Heart right ventricle (tissue), 16 donors: Measurements from ENCODE around the gene APMAP. TPM values are rescaled to one million over a fixed set of nuclear protein-coding genes. Genes with fewer than 3 reads are reported as not detected.
A peak's percentile ranks its signal among the peaks of the same experiment; 100 is the strongest.

Source experiments
- ATAC-seq, 8 donors: fragments of 200-7000 bp; cut with Tn5 transposase; one replicate each; pipeline ENCODE4 v1.9.1; 2020; ENCODE audit warnings: mild to moderate bottlenecking in 8 of 8, moderate library complexity in 8 of 8, moderate number of reproducible peaks in 1 of 8
- DNase-seq, 2 donors: peaks; one replicate each; pipeline ENCODE4 v3.0.0-alpha.2; 2020
- H3K27ac ChIP-seq, 10 donors: fragments of 200-600 bp; sonication (generic) in 2 of 10; one replicate each; pipeline versions ENCODE4 v1.5.0 to v1.8.0; 2020 to 2022; ENCODE audit warnings: mild to moderate bottlenecking in 3 of 10
- H3K27me3 ChIP-seq, 7 donors: fragments of 200-600 bp; one replicate each; pipeline ENCODE4 v1.8.0; 2021 to 2022; ENCODE audit warnings: mild to moderate bottlenecking in 2 of 7
- H3K36me3 ChIP-seq, 9 donors: fragments of 200-600 bp; sonication (generic) in 1 of 9; one replicate each; pipeline versions ENCODE4 v1.5.0 to v1.8.0; 2020 to 2022; ENCODE audit warnings: mild to moderate bottlenecking in 2 of 9
- H3K4me1 ChIP-seq, 9 donors: fragments of 200-600 bp; sonication (generic) in 1 of 9; one replicate each; pipeline versions ENCODE4 v1.5.0 to v1.8.0; 2020 to 2022; ENCODE audit warnings: mild to moderate bottlenecking in 4 of 9
- H3K4me3 ChIP-seq, 10 donors: fragments of 200-600 bp; sonication (generic) in 2 of 10; one replicate each; pipeline versions ENCODE4 v1.5.0 to v1.8.0; 2020 to 2022; ENCODE audit warnings: mild to moderate bottlenecking in 7 of 10, moderate library complexity in 2 of 10
- H3K9me3 ChIP-seq, 11 donors: fragments of 200-600 bp in 10 of 11; sonication (generic) in 2 of 11; one replicate each; pipeline versions ENCODE4 v1.5.0 to v1.8.0; 2013 to 2022; ENCODE audit warnings: mild to moderate bottlenecking in 2 of 11, control low read depth in 1 of 11, moderate library complexity in 1 of 11
- WGBS, 2 donors: extraction: QIAGEN DNeasy Blood & Tissue Kit; methylation state at CpG; one replicate each; pipeline ENCODE4 v1.1.7; 2013; ENCODE audit warnings: inconsistent platforms in 1 of 2; 5-methylcytosine and 5-hydroxymethylcytosine counted together
- intact Hi-C, 10 donors: fragments of 100-400 bp; cut with DNase I; formaldehyde crosslinking; loops; one replicate each; pipeline versions ENCODE4 v1.11.1 to v1.14.2; 2022
- polyA plus RNA-seq, 2 donors: library from polyadenylated mRNA; stranded (reverse); fragments of 200-250 nt; gene quantifications; one replicate each; pipeline ENCODE4 v1.2.3, GENCODE V29; 2013
- total RNA-seq, 10 donors: library from RNA; stranded (reverse); fragmentation: NEBNext Ultra II Directional in 3 of 10; extraction: Animal tissue kit (Norgen Biotek cat#: 25700) in 3 of 10; gene quantifications; one replicate each; pipeline versions ENCODE4 v1.2.1 to v1.2.4, GENCODE V29; 2021 to 2023
- TF ChIP-seq, protein P1 (sequence below), 9 donors: fragments of 200-600 bp; sonication (generic) in 2 of 9; IDR thresholded peaks; one replicate each; pipeline versions ENCODE4 v1.5.0 to v1.8.0; 2021 to 2022; ENCODE audit warnings: antibody characterized with exemption in 9 of 9, mild to moderate bottlenecking in 5 of 9, moderate library complexity in 1 of 9
- donor health status: Arrhythmogenic right ventricular cardiomyopathy.
- donor health status: ischemic (EF 13 %, LVEDD 7.1; RV severe dilation, severe dysfunction).
- donor health status: healthy with polysubstance abuse.
- donor health status: DM: no; HTN: yes; CAD: no.
- donor health status: DM: no; HTN: no; CAD: no.
- donor health status: ischemic (EF 25% LVEDD 6.9; RV normal size, moderate dysfunction).
- donor health status: ischemic (EF 25% LVEDD 5.7; RV mildly dilated, moderate dysfunction).
- donor health status: healthy.
- donor health status: DM: yes; HTN: yes; CAD: no.
- donor health status: Ischemic cardiomyopathy.
- donor health status: ischemic (EF 35%, LVEDD 5.7; RV mildly dilated, moderate dysfunction).
- donor health status: nonischemic (EF 11% LVEDD 7.7; RV severe dilation, severe dysfunction).
- donor health status: DM: yes; HTN: yes; CAD: no.
- donor health status: PGD.
- donor health status: ischemic (EF 29% LVEDD 5.4; RV normal size, mild dysfunction).
- donor health status: nonischemic (EF 23%, LVEDD 6.1; RV moderate dilation, normal function).

APMAP gene
- total and polyA plus RNA-seq, 12 donors: 15.3 to 48.5 (median 33.1) TPM

DNA sequence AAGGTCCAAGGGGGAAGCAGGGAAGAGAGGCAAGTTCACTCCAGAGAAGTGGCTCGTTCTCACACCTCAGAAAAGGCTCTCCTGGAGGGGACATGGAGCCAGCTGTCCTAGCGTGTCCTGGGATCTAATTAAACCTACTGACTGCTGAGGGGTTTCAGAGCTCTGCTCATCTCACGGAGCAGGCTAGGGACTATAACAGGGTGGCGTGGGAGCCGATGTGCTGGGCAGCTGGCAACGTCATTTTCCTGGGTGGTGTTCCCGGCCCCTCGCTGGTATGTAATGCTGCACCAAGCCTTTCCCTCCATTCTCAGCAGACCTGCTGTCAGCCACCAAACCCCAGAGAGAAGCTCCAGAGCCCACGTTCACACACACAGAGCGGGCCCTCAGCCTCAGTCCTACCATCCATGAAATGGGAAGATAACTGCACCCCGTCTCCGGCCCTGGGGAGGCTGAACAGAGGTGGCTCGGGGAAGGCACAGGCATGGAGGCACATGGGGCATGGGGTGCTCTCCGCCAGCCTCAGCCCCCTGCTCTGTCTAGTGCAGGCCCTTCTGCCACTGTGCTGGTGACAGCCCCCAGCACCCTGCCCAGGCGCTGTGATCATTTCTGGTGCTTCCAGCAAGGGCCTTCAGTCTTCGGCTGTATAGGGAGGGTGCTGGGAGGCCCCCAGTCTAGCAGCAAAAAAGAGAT is 41.6 kb downstream of the APMAP start:
- Histone ChIP-seq H3K27me3 (peaks cover 0 to 17% (median 10%) of the 10 kb centered on the region in 7 donors), H3K27ac (peak overlapping the region in 1 of 10 donors; percentile 92), H3K4me3 (peak overlapping the region in 1 of 10 donors; percentile 59), H3K9me3 (peaks cover 0 to 19% (median 11%) of the 10 kb centered on the region in 11 donors), H3K36me3 (peaks cover 0 to 11% (median 0%) of the 10 kb centered on the region in 9 donors), H3K4me1 (peaks cover 0 to 46% (median 0%) of the 10 kb centered on the region in 9 donors)
- ATAC-seq (peak in 2 of 8 donors; percentile 7 to 37), DNase-seq (no peak)
- TF ChIP-seq, protein P1, sequence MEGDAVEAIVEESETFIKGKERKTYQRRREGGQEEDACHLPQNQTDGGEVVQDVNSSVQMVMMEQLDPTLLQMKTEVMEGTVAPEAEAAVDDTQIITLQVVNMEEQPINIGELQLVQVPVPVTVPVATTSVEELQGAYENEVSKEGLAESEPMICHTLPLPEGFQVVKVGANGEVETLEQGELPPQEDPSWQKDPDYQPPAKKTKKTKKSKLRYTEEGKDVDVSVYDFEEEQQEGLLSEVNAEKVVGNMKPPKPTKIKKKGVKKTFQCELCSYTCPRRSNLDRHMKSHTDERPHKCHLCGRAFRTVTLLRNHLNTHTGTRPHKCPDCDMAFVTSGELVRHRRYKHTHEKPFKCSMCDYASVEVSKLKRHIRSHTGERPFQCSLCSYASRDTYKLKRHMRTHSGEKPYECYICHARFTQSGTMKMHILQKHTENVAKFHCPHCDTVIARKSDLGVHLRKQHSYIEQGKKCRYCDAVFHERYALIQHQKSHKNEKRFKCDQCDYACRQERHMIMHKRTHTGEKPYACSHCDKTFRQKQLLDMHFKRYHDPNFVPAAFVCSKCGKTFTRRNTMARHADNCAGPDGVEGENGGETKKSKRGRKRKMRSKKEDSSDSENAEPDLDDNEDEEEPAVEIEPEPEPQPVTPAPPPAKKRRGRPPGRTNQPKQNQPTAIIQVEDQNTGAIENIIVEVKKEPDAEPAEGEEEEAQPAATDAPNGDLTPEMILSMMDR (IDR thresholded peaks at IDR 0.05): no peak
- intact Hi-C loops: no loop called here
- 77 to 81% methylated on average over 16 of the region's 16 CpGs for WGBS, 2 donors

- H3K4me3 ChIP-seq: peak overlapping the region in 2 of 10 donors; percentile 14 to 59
- ATAC-seq: peak in 4 of 8 donors; percentile 14 to 28 (median 16)
Observed at GRCh38 chr20:24950128-24950835, 42.3 kb downstream of the APMAP start.

GRCh38 chr20:24949756-24950127 is 42.8 kb downstream of the APMAP start:
- Histone ChIP-seq H3K36me3 (peaks cover 0 to 7% (median 0%) of the 10 kb centered on the region in 9 donors), H3K27ac (peak overlapping the region in 2 of 10 donors; percentile 31 to 92), H3K4me3 (peak overlapping the region in 3 of 10 donors; percentile 14 to 59 (median 24)), H3K9me3 (peaks cover 0 to 31% (median 13%) of the 10 kb centered on the region in 11 donors), H3K4me1 (peaks cover 0 to 41% (median 0%) of the 10 kb centered on the region in 9 donors), H3K27me3 (peaks cover 0 to 17% (median 10%) of the 10 kb centered on the region in 7 donors)
- DNase-seq: no peak
- intact Hi-C loops: no loop called here
- TF ChIP-seq, protein P1 (IDR thresholded peaks at IDR 0.05): no peak
- peak in 1 of 8 donors; percentile 18 for ATAC-seq
- WGBS, 2 donors: 24 to 25% methylated on average over 6 of the region's 6 CpGs

More at GRCh38 chr20:24950128-24950835, 42.3 kb downstream of the APMAP start:
- intact Hi-C loops: no loop called here
- Histone ChIP-seq H3K4me1 (peaks cover 0 to 46% (median 0%) of the 10 kb centered on the region in 9 donors), H3K27ac (peak overlapping the region in 2 of 10 donors; percentile 31 to 92), H3K27me3 (peaks cover 0 to 17% (median 10%) of the 10 kb centered on the region in 7 donors), H3K9me3 (peaks cover 0 to 26% (median 13%) of the 10 kb centered on the region in 11 donors), H3K36me3 (peaks cover 0 to 7% (median 0%) of the 10 kb centered on the region in 9 donors)
- TF ChIP-seq, protein P1 (IDR thresholded peaks at IDR 0.05): no peak
- DNase-seq: no peak
- 79 to 84% methylated on average over 11 to 12 of the region's 12 CpGs for WGBS, 2 donors
